HepG2 (cell line): ENCODE data around the gene PNMA8C. TPM values are rescaled to one million over a fixed set of nuclear protein-coding genes. Genes with fewer than 3 reads are reported as not detected.

Experiments used
- DR1 ChIP-seq: sonication (generic); formaldehyde crosslinking; IDR thresholded peaks from 2 replicates; pipeline ENCODE4 v1.8.0; 2021; ENCODE audit warnings: mild to moderate bottlenecking, missing genetic modification reagents, inconsistent platforms
- EED ChIP-seq: sonication (generic); formaldehyde crosslinking; IDR thresholded peaks from 2 replicates; pipeline ENCODE4 v1.5.0; 2020; ENCODE audit warnings: mild to moderate bottlenecking, missing genetic modification reagents
- ETS1 ChIP-seq: sonication (generic); formaldehyde crosslinking; IDR thresholded peaks from 2 replicates; pipeline ENCODE4 v1.4.0; 2020; ENCODE audit warnings: missing genetic modification reagents
- GFI1 ChIP-seq: sonication (generic); formaldehyde crosslinking; IDR thresholded peaks from 2 replicates; pipeline ENCODE4 v1.5.0; 2020; ENCODE audit warnings: missing genetic modification reagents, mild to moderate bottlenecking, borderline replicate concordance
- HNRNPLL ChIP-seq: fragments of 200-400 bp; formaldehyde crosslinking; IDR thresholded peaks from 2 replicates; pipeline ENCODE4 v1.6.1; 2017; ENCODE audit warnings: mild to moderate bottlenecking, low read depth, low read length; ENCODE audit not compliant: poor library complexity, severe bottlenecking
- HOXA9 ChIP-seq: sonication (generic); formaldehyde crosslinking; IDR thresholded peaks from 2 replicates; pipeline ENCODE4 v1.8.1; 2022; ENCODE audit warnings: missing genetic modification reagents, mild to moderate bottlenecking, moderate library complexity, borderline replicate concordance
- KDM2A ChIP-seq: sonication (generic); formaldehyde crosslinking; IDR thresholded peaks from 2 replicates; pipeline ENCODE4 v1.4.0; 2020; ENCODE audit warnings: low read depth, missing genetic modification reagents, borderline replicate concordance
- PCBP1 ChIP-seq: fragments of 200-400 bp; formaldehyde crosslinking; IDR thresholded peaks from 2 replicates; pipeline ENCODE4 v1.6.1; 2017; ENCODE audit warnings: mild to moderate bottlenecking, low read depth, low read length, borderline replicate concordance
- PHF21A ChIP-seq: sonication (generic); formaldehyde crosslinking; IDR thresholded peaks from 2 replicates; pipeline ENCODE4 v1.5.0; 2020; ENCODE audit warnings: mild to moderate bottlenecking, missing genetic modification reagents
- PHF8 ChIP-seq: sonication (generic); formaldehyde crosslinking; IDR thresholded peaks from 2 replicates; pipeline ENCODE4 v1.5.0; 2020; ENCODE audit warnings: missing genetic modification reagents
- RXRB ChIP-seq: IDR thresholded peaks from 2 replicates; pipeline ENCODE4 v1.6.1; 2016; ENCODE audit warnings: borderline replicate concordance, missing genetic modification reagents, missing compliant biosample characterization
- SATB2 ChIP-seq: sonication (generic); formaldehyde crosslinking; IDR thresholded peaks from 2 replicates; pipeline ENCODE4 v1.5.0; 2020; ENCODE audit warnings: missing genetic modification reagents
- SKIL ChIP-seq: sonication (generic); formaldehyde crosslinking; IDR thresholded peaks from 2 replicates; pipeline ENCODE4 v1.8.0; 2022; ENCODE audit warnings: missing genetic modification reagents, mild to moderate bottlenecking, moderate library complexity, borderline replicate concordance
- SNAPC4 ChIP-seq: sonication (generic); formaldehyde crosslinking; IDR thresholded peaks from 2 replicates; pipeline ENCODE4 v1.4.0; 2020; ENCODE audit warnings: mild to moderate bottlenecking, missing genetic modification reagents
- ZFX ChIP-seq: sonication (generic); formaldehyde crosslinking; IDR thresholded peaks from 2 replicates; pipeline ENCODE4 v1.4.0; 2020; ENCODE audit warnings: mild to moderate bottlenecking, low read depth, missing genetic modification reagents, moderate library complexity
- ZKSCAN1 ChIP-seq: fragments of 150-350 bp; IDR thresholded peaks from 2 replicates; pipeline ENCODE4 v1.6.1; 2014; ENCODE audit warnings: low read length
- ZNF20 ChIP-seq: sonication (generic); formaldehyde crosslinking; IDR thresholded peaks from 2 replicates; pipeline ENCODE4 v1.4.0; 2020; ENCODE audit warnings: mild to moderate bottlenecking, moderate library complexity, missing genetic modification reagents
- ZNF496 ChIP-seq: sonication (generic); formaldehyde crosslinking; IDR thresholded peaks from 2 replicates; pipeline ENCODE4 v1.8.1; 2023; ENCODE audit warnings: mild to moderate bottlenecking, moderate library complexity, missing genetic modification reagents; ENCODE audit not compliant: insufficient replicate concordance
- ZNF550 ChIP-seq: sonication (generic); formaldehyde crosslinking; IDR thresholded peaks from 2 replicates; pipeline ENCODE4 v1.4.0; 2020; ENCODE audit warnings: mild to moderate bottlenecking, missing genetic modification reagents, borderline replicate concordance
- ZNF570 ChIP-seq: sonication (generic); formaldehyde crosslinking; IDR thresholded peaks from 2 replicates; pipeline ENCODE4 v1.4.0; 2020; ENCODE audit warnings: mild to moderate bottlenecking, missing genetic modification reagents, borderline replicate concordance
- ZNF672 ChIP-seq: sonication (generic); formaldehyde crosslinking; IDR thresholded peaks from 2 replicates; pipeline ENCODE4 v1.8.1; 2022; ENCODE audit warnings: missing genetic modification reagents
- polyA plus RNA-seq, 8 experiments: library from polyadenylated mRNA; depleted of rRNA in 3 of 8; stranded (reverse) in 7 of 8; unstranded in 1 of 8; fragments of >200 nt; fragmentation: Illumina TruSeq in 4 of 8; extraction: Trizol in 4 of 8; gene quantifications; 2 replicates each; pipeline versions ENCODE4 v1.2.1 to v1.2.3, GENCODE V29; 2011 to 2016; ENCODE audit warnings: low read depth in 4 of 8, missing spikeins in 1 of 8, mixed read lengths in 1 of 8; ENCODE audit not compliant: insufficient read depth in 1 of 8
- total RNA-seq, 5 experiments: library from RNA; depleted of rRNA; stranded (reverse); fragments of >200 nt; fragmentation: Illumina TruSeq; extraction: Trizol; gene quantifications; 2 replicates each; pipeline ENCODE4 v1.2.3, GENCODE V29; 2016; ENCODE audit warnings: low read depth in 1 of 5

Gene PNMA8C
- total and polyA plus RNA-seq, 2 of the 13 experiments (the other 11 are each of a cell fraction or from before 2014, with no cell fraction given): not detected

GRCh38 chr19:46404055-46404752 is 24.5 kb downstream of the PNMA8C start (continued):
- TF ChIP-seq SNAPC4 (0 out of 2 replicates have a peak, but pooled peaks have one; percentile 87), ZNF550 (CRISPR knock-in tag) (0 out of 2 replicates have a peak, but pooled peaks have one; percentile 22), EED (CRISPR knock-in tag) (no peak; the same call in 1 of the 2 replicates), ZNF570 (no peak), ZNF20 (CRISPR knock-in tag) (0 out of 2 replicates have a peak, but pooled peaks have one; percentile 69), HOXA9 (no peak), KDM2A (CRISPR knock-in tag) (peak; percentile 53; the same call in 1 of the 2 replicates), PCBP1 (peak; percentile 69; the same call in 1 of the 2 replicates), GFI1 (CRISPR knock-in tag) (0 out of 2 replicates have a peak, but pooled peaks have one; percentile 14), SATB2 (no peak), ZNF496 (CRISPR knock-in tag) (no peak), RXRB (peak; percentile 16; the same call in 1 of the 2 replicates), HNRNPLL (peak; percentile 76), PHF21A (peak; percentile 77), PHF8 (CRISPR knock-in tag) (peak; percentile 78), DR1 (CRISPR knock-in tag) (peak; percentile 43; the same call in 1 of the 2 replicates), ZKSCAN1 (no peak), SKIL (CRISPR knock-in tag) (no peak), ETS1 (CRISPR knock-in tag) (no peak), ZFX (CRISPR knock-in tag) (peak; percentile 90), ZNF672 (CRISPR knock-in tag) (no peak)
